ENCODE measurements around the gene PAPSS1. TPM values are rescaled to one million over a fixed set of nuclear protein-coding genes. Genes with fewer than 3 reads are reported as not detected.
"Not testable (repeated sequence)": the region's sequence is repeated elsewhere in the genome, so short reads cannot be mapped to it uniquely, and the experiment has no call there.

PAPSS1 gene
- polyA plus RNA-seq, 3 donors from 2014 or later = 24.1 to 61.9 (median 29.9) TPM

- no peak for DNase-seq
- Mint-ChIP-seq H3K9me3 (peaks cover 0 to 1% (median 0%) of the 10 kb centered on the region in 6 donors), H3K4me3 (no peak overlapping the region), H3K27ac (no peak overlapping the region), H3K27me3 (ENCODE audit: low read depth in 3 of 3) (peaks cover 0 to 2% (median 2%) of the 10 kb centered on the region in 3 donors), H3K36me3 (peaks cover 0 to 4% (median 0%) of the 10 kb centered on the region in 3 donors), H3K4me1 (peaks cover 9 to 24% of the 10 kb centered on the region in 2 donors)
These were observed 5.8 kb downstream of the PAPSS1 start for GRCh38 chr4:107714256-107714655.

GRCh38 chr4:107712236-107712635 is 7.8 kb downstream of the PAPSS1 start:
- Mint-ChIP-seq H3K27ac (no peak overlapping the region), H3K9me3 (peaks cover 0 to 6% (median 2%) of the 10 kb centered on the region in 6 donors), H3K36me3 (peaks cover 0 to 11% (median 4%) of the 10 kb centered on the region in 3 donors), H3K4me3 (no peak overlapping the region), H3K4me1 (peaks cover 0 to 10% of the 10 kb centered on the region in 2 donors), H3K27me3 (ENCODE audit: low read depth in 3 of 3) (no peaks in the 10 kb centered on the region)
- no peak for DNase-seq

GRCh38 chr4:107711831-107712230 is 8.2 kb downstream of the PAPSS1 start:
- Mint-ChIP-seq H3K36me3 (peaks cover 0 to 11% (median 4%) of the 10 kb centered on the region in 3 donors), H3K27me3 (ENCODE audit: low read depth in 3 of 3) (no peaks in the 10 kb centered on the region), H3K4me3 (no peak overlapping the region), H3K9me3 (peaks cover 0 to 6% (median 2%) of the 10 kb centered on the region in 6 donors), H3K4me1 (peaks cover 0 to 10% of the 10 kb centered on the region in 2 donors), H3K27ac (no peak overlapping the region)
- DNase-seq = no peak

GRCh38 chr4:107710493-107711459 is 9.3 kb downstream of the PAPSS1 start:
- peaks cover 0 to 2% (median 0%) of the 10 kb centered on the region in 3 donors for H3K27me3 Mint-ChIP-seq (ENCODE audit: low read depth in 3 of 3)
- no peak overlapping the region for H3K27ac Mint-ChIP-seq
- H3K4me3 Mint-ChIP-seq = no peak overlapping the region

GRCh38 chr4:107709916-107710315 is 10.1 kb downstream of the PAPSS1 start:
- Mint-ChIP-seq H3K36me3 (peaks cover 9 to 22% (median 11%) of the 10 kb centered on the region in 3 donors), H3K4me1 (peaks cover 0 to 10% of the 10 kb centered on the region in 2 donors), H3K9me3 (peaks cover 11 to 24% (median 18%) of the 10 kb centered on the region in 6 donors), H3K4me3 (no peak overlapping the region), H3K27me3 (ENCODE audit: low read depth in 3 of 3) (peaks cover 0 to 2% (median 0%) of the 10 kb centered on the region in 3 donors), H3K27ac (no peak overlapping the region)
- no peak for DNase-seq

More at GRCh38 chr4:107710493-107711459, 9.3 kb downstream of the PAPSS1 start:
- Mint-ChIP-seq H3K9me3 (peaks cover 5 to 15% (median 10%) of the 10 kb centered on the region in 6 donors), H3K36me3 (peaks cover 5 to 17% (median 9%) of the 10 kb centered on the region in 3 donors), H3K4me1 (peaks cover 0 to 10% of the 10 kb centered on the region in 2 donors)
- no peak for DNase-seq

- H3K36me3 Mint-ChIP-seq = peaks cover 9 to 23% (median 12%) of the 10 kb centered on the region in 3 donors
- no peak overlapping the region for H3K27ac Mint-ChIP-seq
- H3K9me3 Mint-ChIP-seq = peaks cover 11 to 26% (median 22%) of the 10 kb centered on the region in 6 donors
- DNase-seq = no peak
- H3K4me3 Mint-ChIP-seq = no peak overlapping the region
- H3K4me1 Mint-ChIP-seq = peaks cover 2 to 16% of the 10 kb centered on the region in 2 donors
- peaks cover 0 to 2% (median 0%) of the 10 kb centered on the region in 3 donors for H3K27me3 Mint-ChIP-seq (ENCODE audit: low read depth in 3 of 3)
These were observed 11.8 kb downstream of the PAPSS1 start for GRCh38 chr4:107708225-107708624.

- Mint-ChIP-seq H3K27ac (peak overlapping the region in 1 of 6 donors; percentile 5), H3K4me3 (no peak overlapping the region), H3K9me3 (peaks cover 11 to 26% (median 22%) of the 10 kb centered on the region in 6 donors), H3K36me3 (peaks cover 9 to 24% (median 15%) of the 10 kb centered on the region in 3 donors), H3K4me1 (peaks cover 11 to 39% of the 10 kb centered on the region in 2 donors), H3K27me3 (ENCODE audit: low read depth in 3 of 3) (peaks cover 0 to 2% (median 0%) of the 10 kb centered on the region in 3 donors)
- DNase-seq = no peak
These were observed 14.1 kb downstream of the PAPSS1 start for GRCh38 chr4:107705742-107706556.

GRCh38 chr4:107701565-107701964 is 18.5 kb downstream of the PAPSS1 start:
- Mint-ChIP-seq H3K27ac (no peak overlapping the region), H3K4me1 (peaks cover 11 to 30% of the 10 kb centered on the region in 2 donors), H3K4me3 (no peak overlapping the region), H3K36me3 (peaks cover 12 to 41% (median 36%) of the 10 kb centered on the region in 3 donors), H3K27me3 (ENCODE audit: low read depth in 3 of 3) (peaks cover 0 to 2% (median 0%) of the 10 kb centered on the region in 3 donors), H3K9me3 (peaks cover 10 to 20% (median 18%) of the 10 kb centered on the region in 6 donors)
- DNase-seq = no peak

GRCh38 chr4:107699466-107700206 is 20.4 kb downstream of the PAPSS1 start:
- Mint-ChIP-seq H3K4me3 (no peak overlapping the region), H3K27me3 (ENCODE audit: low read depth in 3 of 3) (no peaks in the 10 kb centered on the region), H3K27ac (no peak overlapping the region), H3K36me3 (peaks cover 11 to 39% (median 28%) of the 10 kb centered on the region in 3 donors), H3K9me3 (peaks cover 0 to 4% (median under 1%) of the 10 kb centered on the region in 6 donors), H3K4me1 (peaks cover 11 to 30% of the 10 kb centered on the region in 2 donors)
- DNase-seq = no peak

- H3K27me3 Mint-ChIP-seq (ENCODE audit: low read depth in 3 of 3); H3K27ac Mint-ChIP-seq; H3K9me3 Mint-ChIP-seq; H3K4me3 Mint-ChIP-seq; H3K4me1 Mint-ChIP-seq; DNase-seq: not testable (repeated sequence)
- peaks cover 11 to 47% (median 42%) of the 10 kb centered on the region in 3 donors for H3K36me3 Mint-ChIP-seq
These were observed 23.8 kb downstream of the PAPSS1 start for GRCh38 chr4:107696187-107696586.

- Mint-ChIP-seq H3K4me3 (no peak overlapping the region), H3K36me3 (peaks cover 3 to 28% (median 24%) of the 10 kb centered on the region in 3 donors), H3K9me3 (no peaks in the 10 kb centered on the region), H3K27ac (no peak overlapping the region), H3K4me1 (no peaks in the 10 kb centered on the region), H3K27me3 (ENCODE audit: low read depth in 3 of 3) (no peaks in the 10 kb centered on the region)
- DNase-seq = no peak
These were observed 26.9 kb downstream of the PAPSS1 start for GRCh38 chr4:107693132-107693531.

- Mint-ChIP-seq H3K4me3 (no peak overlapping the region), H3K27me3 (ENCODE audit: low read depth in 3 of 3) (no peaks in the 10 kb centered on the region), H3K4me1 (no peaks in the 10 kb centered on the region), H3K36me3 (peaks cover 3 to 24% (median 18%) of the 10 kb centered on the region in 3 donors), H3K9me3 (no peaks in the 10 kb centered on the region), H3K27ac (no peak overlapping the region)
- DNase-seq = no peak
These were observed 27.8 kb downstream of the PAPSS1 start for GRCh38 chr4:107692202-107692601.

GRCh38 chr4:107691378-107691777 is 28.7 kb downstream of the PAPSS1 start:
- no peaks in the 10 kb centered on the region for H3K27me3 Mint-ChIP-seq (ENCODE audit: low read depth in 3 of 3)
- H3K27ac Mint-ChIP-seq = no peak overlapping the region
- no peak for DNase-seq
- H3K4me3 Mint-ChIP-seq = no peak overlapping the region
- H3K4me1 Mint-ChIP-seq = no peaks in the 10 kb centered on the region
- H3K9me3 Mint-ChIP-seq = no peaks in the 10 kb centered on the region
- peaks cover 3 to 24% (median 17%) of the 10 kb centered on the region in 3 donors for H3K36me3 Mint-ChIP-seq
